Sigmoid colon (tissue), 7 donors: ENCODE measurements around the gene LLPH. TPM values are rescaled to one million over a fixed set of nuclear protein-coding genes. Genes with fewer than 3 reads are reported as not detected.
A peak's percentile ranks its signal among the peaks of the same experiment; 100 is the strongest.

Source experiments
- DNase-seq: peaks from one replicate; pipeline ENCODE4 v3.0.0-alpha.2; 2019
- H3K27ac ChIP-seq, 4 donors: fragments of 200-600 bp; sonication (generic); one replicate each; pipeline ENCODE4 v1.5.1; 2016 to 2019; ENCODE audit warnings: mild to moderate bottlenecking in 1 of 4
- H3K27me3 ChIP-seq, 3 donors: fragments of 200-600 bp; sonication (generic); one replicate each; pipeline ENCODE4 v1.5.1; 2019; ENCODE audit warnings: mild to moderate bottlenecking in 1 of 3
- H3K36me3 ChIP-seq, 4 donors: fragments of 200-600 bp; sonication (generic); one replicate each; pipeline ENCODE4 v1.5.1; 2016 to 2019
- H3K4me1 ChIP-seq, 4 donors: fragments of 200-600 bp; sonication (generic); one replicate each; pipeline ENCODE4 v1.5.1; 2017 to 2019
- H3K4me3 ChIP-seq, 4 donors: fragments of 200-600 bp; sonication (generic); one replicate each; pipeline ENCODE4 v1.5.1; 2017 to 2019; ENCODE audit warnings: mild to moderate bottlenecking in 2 of 4, moderate library complexity in 1 of 4
- H3K9me3 ChIP-seq, 4 donors: fragments of 200-600 bp in 3 of 4; sonication (generic) in 3 of 4; one replicate each; pipeline versions ENCODE4 v1.5.1 to v1.6.1; 2013 to 2019
- CTCF ChIP-seq, 4 experiments: fragments of 450-650 bp in 3 of 4; fragments of 200-600 bp in 1 of 4; IDR thresholded peaks; one replicate each; pipeline ENCODE4 v1.5.1; 2016 to 2019; ENCODE audit warnings: antibody characterized with exemption in 4 of 4, mild to moderate bottlenecking in 3 of 4, moderate library complexity in 2 of 4
- EP300 ChIP-seq, 4 donors: sonication (generic); formaldehyde crosslinking; IDR thresholded peaks; one replicate each; pipeline ENCODE4 v1.6.1; 2017; ENCODE audit warnings: antibody characterized with exemption in 4 of 4
- POLR2A ChIP-seq, 2 donors: fragments of 450-650 bp; IDR thresholded peaks; one replicate each; pipeline ENCODE4 v1.6.1; 2016; ENCODE audit warnings: antibody characterized with exemption in 2 of 2, mild to moderate bottlenecking in 2 of 2, moderate library complexity in 2 of 2
- POLR2AphosphoS5 ChIP-seq, 4 donors: sonication (generic); formaldehyde crosslinking; IDR thresholded peaks; one replicate each; pipeline ENCODE4 v1.6.1; 2017; ENCODE audit warnings: antibody characterized with exemption in 4 of 4
- WGBS, 2 donors: extraction: QIAGEN DNeasy Blood & Tissue Kit; methylation state at CpG; one replicate each; pipeline ENCODE4 v1.1.7; 2013; 5-methylcytosine and 5-hydroxymethylcytosine counted together
- intact Hi-C: fragments of 100-400 bp; cut with DNase I; formaldehyde crosslinking; loops from one replicate; pipeline ENCODE4 v1.15.1; 2023
- polyA plus RNA-seq, 3 donors: library from polyadenylated mRNA; stranded (reverse); fragments of 200-250 nt; gene quantifications; one replicate each; pipeline ENCODE4 v1.2.3, GENCODE V29; 2013
- total RNA-seq, 4 donors: library from RNA; depleted of rRNA; stranded (reverse); fragments of >200 nt; gene quantifications; one replicate each; pipeline ENCODE4 v1.1.0, GENCODE V29; 2016
- donor health status: healthy with polysubstance abuse.
- donor health status: Bipolar disorder and iron deficiency.
- donor health status: healthy.

LLPH gene
- total and polyA plus RNA-seq, 7 donors = 5.0 to 30.6 (median 10.3) TPM

GRCh38 chr12:66156654-66157053 is 26.1 kb upstream of the LLPH start:
- TF ChIP-seq POLR2AphosphoS5 (IDR thresholded peaks at IDR 0.05) (no peak), POLR2A (IDR thresholded peaks at IDR 0.05) (no peak), CTCF (IDR thresholded peaks at IDR 0.05) (no peak), EP300 (IDR thresholded peaks at IDR 0.05) (no peak)
- DNase-seq = no peak
- Histone ChIP-seq H3K27me3 (no peaks in the 10 kb centered on the region), H3K9me3 (no peaks in the 10 kb centered on the region), H3K36me3 (peaks cover 0 to 26% (median 5%) of the 10 kb centered on the region in 4 donors), H3K4me1 (peaks cover 0 to 32% (median 18%) of the 10 kb centered on the region in 4 donors), H3K4me3 (no peak overlapping the region), H3K27ac (no peak overlapping the region)
- 33 to 87% methylated on average over 2 of the region's 2 CpGs for WGBS, 2 donors
- intact Hi-C loops = no loop called here

- Histone ChIP-seq H3K4me3 (no peak overlapping the region), H3K9me3 (no peaks in the 10 kb centered on the region), H3K36me3 (peaks cover 0 to 35% (median 5%) of the 10 kb centered on the region in 4 donors), H3K27ac (peak overlapping the region in 3 of 4 donors; percentile 15 to 48 (median 19)), H3K27me3 (no peaks in the 10 kb centered on the region), H3K4me1 (peaks cover 0 to 32% (median 18%) of the 10 kb centered on the region in 4 donors)
- TF ChIP-seq POLR2AphosphoS5 (IDR thresholded peaks at IDR 0.05) (no peak), CTCF (IDR thresholded peaks at IDR 0.05) (no peak)
- intact Hi-C loops = no loop called here
- DNase-seq = no peak
Observed at GRCh38 chr12:66154776-66155175, 24.2 kb upstream of the LLPH start.

- Histone ChIP-seq H3K9me3 (no peaks in the 10 kb centered on the region), H3K4me1 (peaks cover 0 to 32% (median 18%) of the 10 kb centered on the region in 4 donors), H3K27ac (peak overlapping the region in 1 of 4 donors; percentile 2), H3K4me3 (no peak overlapping the region), H3K36me3 (peaks cover 0 to 40% (median 4%) of the 10 kb centered on the region in 4 donors), H3K27me3 (no peaks in the 10 kb centered on the region)
- 95 to 97% methylated on average over 1 of the region's 1 CpG for WGBS, 2 donors
- TF ChIP-seq CTCF (IDR thresholded peaks at IDR 0.05) = no peak
- TF ChIP-seq EP300 (IDR thresholded peaks at IDR 0.05) = no peak
- no peak for TF ChIP-seq POLR2AphosphoS5 (IDR thresholded peaks at IDR 0.05)
- no peak for TF ChIP-seq POLR2A (IDR thresholded peaks at IDR 0.05)
- DNase-seq = no peak
- intact Hi-C loops = no loop called here
Observed at GRCh38 chr12:66152732-66153131, 22.2 kb upstream of the LLPH start.

- intact Hi-C loops = no loop called here
Observed at GRCh38 chr12:66149702-66150398, 19.3 kb upstream of the LLPH start.

More at GRCh38 chr12:66149702-66150398, 19.3 kb upstream of the LLPH start:
- H3K27me3 ChIP-seq = no peaks in the 10 kb centered on the region
- H3K4me1 ChIP-seq = peaks cover 0 to 31% (median 11%) of the 10 kb centered on the region in 4 donors
- no peaks in the 10 kb centered on the region for H3K9me3 ChIP-seq
- H3K27ac ChIP-seq = no peak overlapping the region
- no peak overlapping the region for H3K4me3 ChIP-seq
- 46 to 66% methylated on average over 5 of the region's 5 CpGs for WGBS, 2 donors
- TF ChIP-seq POLR2A (IDR thresholded peaks at IDR 0.05) (no peak), CTCF (IDR thresholded peaks at IDR 0.05) (no peak), POLR2AphosphoS5 (IDR thresholded peaks at IDR 0.05) (no peak), EP300 (IDR thresholded peaks at IDR 0.05) (no peak)
- H3K36me3 ChIP-seq = peaks cover 0 to 58% (median 4%) of the 10 kb centered on the region in 4 donors
- DNase-seq = no peak
